ENCODE results near the gene FKBP9. TPM values are rescaled to one million over a fixed set of nuclear protein-coding genes. Genes with fewer than 3 reads are reported as not detected.
A peak's percentile ranks its signal among the peaks of the same experiment; 100 is the strongest.

The FKBP9 gene
- total and polyA plus RNA-seq, 2 of the 8 experiments (the other 6 are each of a cell fraction or from before 2014, with no cell fraction given), result 7.2 to 10.1 TPM

GRCh38 chr7:32958046-32959025 lies 1.1 kb downstream of the FKBP9 start:
- no peak for FAIRE-seq

More at GRCh38 chr7:32958046-32959025, 1.1 kb downstream of the FKBP9 start:
- Histone ChIP-seq H3K4me2 (ENCODE audit: insufficient read depth in 1 of 2, low read depth in 2 of 2, low read length in 2 of 2) (peak overlapping the region; percentile 71 to 79), H3K9ac (replicated peaks in 1 of 4; ENCODE audit: extremely low read depth in 1 of 4, low read depth in 3 of 4, low read length in 3 of 4) (0 out of 7 replicates have a peak overlapping the region, but pooled peaks of 1 of the 4 experiments have one; percentile 26), H3K27me3 (replicated peaks in 1 of 4; ENCODE audit: control insufficient read depth in 3 of 4, extremely low read depth in 1 of 4, insufficient read depth in 3 of 4, low read length in 3 of 4) (peaks cover 0 to 22% (median 13%) of the 10 kb centered on the region in 4 experiments; a peak in 5 of 7 replicates), H3K4me3 (ENCODE audit: extremely low read depth in 1 of 4, insufficient read depth in 2 of 4, low read depth in 3 of 4, low read length in 4 of 4) (peak overlapping the region; percentile 50 to 83 (median 60)), H3K36me3 (ENCODE audit: control insufficient read depth in 2 of 4, insufficient read depth in 4 of 4, low read length in 3 of 4) (no peaks in the 10 kb centered on the region), H3K79me2 (ENCODE audit: control insufficient read depth in 1 of 2, insufficient read depth in 2 of 2, low read length in 2 of 2) (no peaks in the 10 kb centered on the region), H3K9me3 (ENCODE audit: insufficient read depth in 2 of 2, low read depth in 1 of 2, low read length in 1 of 2) (no peaks in the 10 kb centered on the region), H3K27ac (ENCODE audit: low read depth, low read length) (no peak overlapping the region), H2AFZ (ENCODE audit: low read length) (peak overlapping the region; percentile 30; the same call in 1 of the 2 replicates), H2BK120ac (replicated peaks; ENCODE audit: low read depth, low read length) (no peak overlapping the region), H3K23me2 (ENCODE audit: low read depth, low read length) (peaks cover 10% of the 10 kb centered on the region; the same call in 1 of the 2 replicates), H3K56ac (replicated peaks; ENCODE audit: insufficient read length, low read depth, low read length) (no peak overlapping the region), H2BK5ac (ENCODE audit: low read depth, low read length) (no peak overlapping the region), H3K4me1 (replicated peaks in 1 of 4; ENCODE audit: control insufficient read depth in 3 of 4, insufficient read depth in 4 of 4, low read length in 3 of 4) (peaks cover 0 to 8% (median 3%) of the 10 kb centered on the region in 4 experiments; a peak in 4 of 7 replicates), H3K23ac (ENCODE audit: insufficient read length) (no peak overlapping the region), H2AK5ac (ENCODE audit: low read depth, low read length) (no peak overlapping the region), H4K91ac (replicated peaks; ENCODE audit: insufficient read length, low read length) (peak overlapping the region; percentile 48), H2BK20ac (ENCODE audit: low read length) (no peak overlapping the region), H3K79me1 (ENCODE audit: low read depth, low read length) (no peaks in the 10 kb centered on the region), H3K18ac (ENCODE audit: extremely low read depth, low read length) (0 out of 2 replicates have a peak overlapping the region, but pooled peaks have one; percentile 65), H2BK12ac (ENCODE audit: low read depth, low read length) (peak overlapping the region; percentile 22; the same call in 1 of the 2 replicates), H3K14ac (ENCODE audit: insufficient read length) (no peak overlapping the region), H2BK15ac (ENCODE audit: low read length) (peak overlapping the region; percentile 36; the same call in 1 of the 2 replicates), H4K5ac (ENCODE audit: insufficient read length, low read depth, low read length) (no peak overlapping the region), H4K8ac (ENCODE audit: extremely low read depth, insufficient read depth, low read length) (peak overlapping the region; percentile 81; the same call in 1 of the 2 replicates), H3K4ac (replicated peaks; ENCODE audit: insufficient read length, low read depth, low read length) (no peak overlapping the region), H4K20me1 (replicated peaks in 1 of 2; ENCODE audit: control insufficient read depth in 1 of 2, insufficient read depth in 2 of 2, low read length in 2 of 2) (no peaks in the 10 kb centered on the region)
- ChIA-PET CTCF (ENCODE audit: partially characterized antibody) (interaction anchor here (0.8 to 2.9 kb wide), 7 partner anchors 11 to 151 kb away, joined by 3 to 15 read pairs (median 5); partner anchors contain the start of gene RP9), POLR2A (ENCODE audit: partially characterized antibody) (interaction anchor here (3.0 kb wide), 1 partner anchor 16 kb away, joined by 19 read pairs; no protein-coding TSS in a partner anchor)
- peak in 1 of 2 experiments; percentile 47 for DNase-seq (ENCODE audit: low read depth in 1 of 2, low spot score in 2 of 2)
- WGBS, 2 experiments (ENCODE audit: extremely low coverage in 1 of 2, insufficient coverage in 1 of 2, insufficient read length in 1 of 2, insufficient replicate concordance in 2 of 2, low coverage in 1 of 2, low lambda C conversion rate in 2 of 2, missing lambda C conversion rate in 1 of 2), result 69% methylated on average over 24 of the region's 26 CpGs; no CpG with 5 or more reads in 1 of the 2 experiments
- TF ChIP-seq TEAD4 (IDR thresholded peaks at IDR 0.05; ENCODE audit: low read depth, low read length) (no peak), E2F6 (IDR thresholded peaks at IDR 0.05) (peak; percentile 2; the same call in 1 of the 2 replicates)

Data from H1 (cell line).